Metanephros (tissue), 1 donor: ENCODE data around the gene KRTAP4-7. TPM values are rescaled to one million over a fixed set of nuclear protein-coding genes. Genes with fewer than 3 reads are reported as not detected.

Experiments
- total RNA-seq: library from RNA; depleted of rRNA; stranded (reverse); fragments of >200 nt; gene quantifications from one replicate; pipeline ENCODE4 v1.2.3, GENCODE V29; 2014

The KRTAP4-7 gene
- total RNA-seq: not detected

GRCh38 chr17:41084100-41084856 lies at the start of gene KRTAP4-7:
TSS of gene KRTAP4-7 (plus strand) at chr17:41084150. CDS start at chr17:41084207, 57 bp downstream.

GRCh38 chr17:41034346-41034935 lies 49.5 kb upstream of the KRTAP4-7 start, which contains the start of gene KRTAP1-3:
TSS of gene KRTAP1-3 (minus strand) at chr17:41034874. CDS start at chr17:41034821, 53 bp downstream.

DNA sequence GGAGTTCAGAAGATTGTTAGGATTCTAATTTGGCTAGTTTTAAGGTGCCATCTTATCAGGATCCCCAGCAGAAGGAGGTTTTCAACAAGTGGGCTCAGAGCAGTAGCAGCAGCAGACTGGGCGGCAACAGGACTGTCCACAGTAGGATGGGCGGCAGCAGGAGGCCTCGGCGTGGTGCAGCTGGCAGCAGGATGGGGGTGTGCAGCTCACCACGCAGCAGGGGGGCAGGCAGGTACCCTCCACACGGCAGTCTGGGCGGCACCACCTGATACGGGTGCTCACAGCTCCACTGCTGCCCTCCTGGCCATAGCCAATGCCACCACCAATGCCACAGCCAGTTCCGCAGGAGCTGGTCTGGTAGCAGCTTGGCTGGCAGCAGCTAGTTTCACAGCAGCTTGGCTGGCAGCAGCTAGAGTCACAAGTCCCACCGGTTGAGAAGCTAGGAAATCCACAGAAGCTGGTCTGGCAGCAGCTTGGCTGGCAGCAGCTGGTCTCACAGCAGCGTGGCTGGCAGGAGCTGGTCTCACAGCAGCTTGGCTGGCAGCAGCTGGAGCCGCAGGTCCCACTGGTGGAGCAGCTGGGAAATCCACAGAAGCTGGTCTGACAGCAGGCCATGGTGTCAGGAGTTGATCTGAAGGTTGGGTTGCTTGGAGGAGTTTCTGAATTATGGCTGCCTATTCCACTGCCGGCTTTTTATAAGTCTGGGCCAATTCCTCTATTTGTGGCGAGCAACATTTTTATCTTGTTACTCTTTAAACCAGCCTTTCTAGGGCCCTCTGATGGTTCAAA lies 43.0 kb upstream of the KRTAP4-7 start, which contains the start of gene KRTAP1-1:
TSS of gene KRTAP1-1 (minus strand) at position 668 of the 789 bp plus-strand sequence. CDS start at position 615, 53 bp downstream.

GRCh38 chr17:41046735-41047465 lies 37.0 kb upstream of the KRTAP4-7 start, which contains the start of gene KRTAP2-1:
TSS of gene KRTAP2-1 (minus strand) at chr17:41047316. CDS start at chr17:41047267, 49 bp downstream.

DNA sequence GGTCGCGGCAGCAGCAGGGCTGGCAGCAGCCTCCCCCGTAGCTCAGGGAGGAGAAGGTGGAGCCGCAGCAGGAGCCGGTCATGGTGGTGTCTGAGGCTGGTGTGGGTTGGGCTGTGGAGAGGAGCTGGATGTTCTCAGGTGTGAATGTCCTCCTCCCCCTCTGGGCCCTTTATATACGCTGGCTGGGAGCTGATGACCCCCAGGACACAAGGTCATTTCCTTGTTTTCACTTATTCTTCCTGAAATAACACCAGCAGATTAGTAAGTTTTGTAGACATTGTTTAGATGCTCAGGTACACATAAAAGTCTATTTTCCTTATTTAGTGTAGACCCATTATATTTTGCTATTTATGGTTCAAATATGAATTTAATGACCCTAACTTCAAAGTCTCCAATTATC lies 28.8 kb upstream of the KRTAP4-7 start, which contains the start of gene KRTAP2-2:
TSS of gene KRTAP2-2 (minus strand) at position 101 of the 400 bp plus-strand sequence. CDS start at position 82, 19 bp downstream.

GRCh38 chr17:41060052-41060604 lies 23.8 kb upstream of the KRTAP4-7 start, which contains the start of gene KRTAP2-3:
TSS of gene KRTAP2-3 (minus strand) at chr17:41060114. CDS start at chr17:41060050, 64 bp downstream.

GRCh38 chr17:41065829-41066624 lies 17.9 kb upstream of the KRTAP4-7 start, which contains the start of gene KRTAP2-4:
TSS of gene KRTAP2-4 (minus strand) at chr17:41065879. CDS start at chr17:41065845, 34 bp downstream.

DNA sequence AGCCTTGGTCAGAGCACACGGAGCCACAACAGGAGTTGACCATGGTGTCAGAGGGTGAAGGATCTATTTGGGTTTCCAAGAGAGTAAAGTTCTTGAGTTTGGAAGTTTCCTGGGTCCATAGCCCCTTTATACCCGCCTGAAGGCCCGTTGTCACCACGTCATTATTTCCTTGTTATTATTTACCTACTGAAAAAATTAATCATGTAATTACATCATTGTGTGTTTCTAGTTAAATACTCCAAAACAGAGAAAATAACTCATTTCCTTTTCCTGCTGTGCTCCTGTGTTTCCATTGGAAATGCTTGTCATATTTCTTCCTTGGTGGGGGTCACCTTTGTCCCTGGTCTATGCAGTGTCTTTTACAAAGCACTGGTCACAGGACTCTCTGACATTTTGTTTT lies 14.1 kb downstream of the KRTAP4-7 start, which contains the start of gene KRTAP4-8:
TSS of gene KRTAP4-8 (minus strand) at position 101 of the 400 bp plus-strand sequence. CDS start at position 43, 58 bp downstream.

GRCh38 chr17:41101586-41102259 lies 17.8 kb downstream of the KRTAP4-7 start, which contains the start of gene KRTAP4-16:
TSS of gene KRTAP4-16 (minus strand) at chr17:41102209. CDS start at chr17:41102209, 0 bp downstream.

DNA sequence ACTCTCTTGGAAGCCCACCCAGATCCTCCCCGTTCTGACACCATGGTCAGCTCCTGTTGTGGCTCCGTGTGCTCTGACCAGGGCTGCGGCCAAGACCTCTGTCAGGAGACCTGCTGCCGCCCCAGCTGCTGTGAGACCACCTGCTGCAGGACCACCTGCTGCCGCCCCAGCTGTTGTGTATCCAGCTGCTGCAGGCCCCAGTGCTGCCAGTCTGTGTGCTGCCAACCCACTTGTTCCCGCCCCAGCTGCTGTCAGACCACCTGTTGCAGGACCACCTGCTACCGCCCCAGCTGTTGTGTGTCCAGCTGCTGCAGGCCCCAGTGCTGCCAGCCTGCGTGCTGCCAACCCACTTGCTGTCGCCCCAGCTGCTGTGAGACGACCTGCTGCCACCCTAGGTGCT lies 21.4 kb downstream of the KRTAP4-7 start, which contains the start of gene KRTAP4-9:
TSS of gene KRTAP4-9 (plus strand) at position 43 of the 400 bp plus-strand sequence. CDS start at position 43, 0 bp downstream.

DNA sequence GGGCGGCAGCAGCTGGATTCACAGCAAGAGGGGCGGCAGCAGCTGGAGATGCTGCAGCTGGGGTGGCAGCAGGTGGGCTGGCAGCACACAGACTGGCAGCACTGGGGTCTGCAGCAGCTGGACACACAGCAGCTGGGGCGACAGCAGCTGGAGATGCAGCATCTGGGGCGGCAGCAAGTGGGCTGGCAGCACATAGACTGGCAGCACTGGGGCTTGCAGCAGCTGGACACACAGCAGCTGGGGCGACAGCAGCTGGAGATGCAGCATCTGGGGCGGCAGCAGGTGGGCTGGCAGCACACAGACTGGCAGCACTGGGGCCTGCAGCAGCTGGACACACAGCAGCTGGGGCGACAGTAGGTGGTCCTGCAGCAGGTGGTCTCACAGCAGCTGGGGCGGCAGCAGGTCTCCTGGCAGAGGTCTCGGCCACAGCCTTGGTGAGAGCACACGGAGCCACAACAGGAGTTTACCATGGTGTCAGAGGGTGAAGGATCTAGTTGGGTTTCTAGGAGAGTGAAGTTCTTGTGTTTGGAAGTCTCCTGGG lies 34.0 kb downstream of the KRTAP4-7 start, which contains the start of gene KRTAP4-11:
TSS of gene KRTAP4-11 (minus strand) at position 528 of the 541 bp plus-strand sequence. CDS start at position 470, 58 bp downstream.

DNA sequence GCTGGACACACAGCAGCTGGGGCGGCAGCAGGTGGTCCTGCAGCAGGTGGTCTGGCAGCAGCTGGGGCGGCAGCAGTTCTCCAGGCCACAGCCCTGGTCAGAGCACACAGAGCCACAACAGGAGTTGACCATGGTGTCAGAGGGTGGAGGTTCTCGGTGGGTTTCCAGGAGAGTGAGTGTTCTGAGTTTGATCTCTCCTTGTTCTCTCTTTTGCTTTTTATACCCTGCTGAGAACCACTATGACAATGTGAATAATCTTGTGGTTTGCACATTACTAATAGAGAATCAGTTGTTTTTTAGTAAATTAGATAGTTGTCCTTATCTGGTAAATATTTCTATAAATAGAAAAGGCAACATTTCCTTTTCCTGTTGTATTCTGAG lies 40.0 kb downstream of the KRTAP4-7 start, which contains the start of gene KRTAP4-12:
TSS of gene KRTAP4-12 (minus strand) at position 192 of the 381 bp plus-strand sequence. CDS start at position 132, 60 bp downstream.

Other genes with a start within 250 kb of the KRTAP4-7 start
- gene KRT12, start 216.9 kb upstream of the KRTAP4-7 start, total RNA-seq: not detected
- gene KRT20, start 198.9 kb upstream of the KRTAP4-7 start, total RNA-seq: 0.23 TPM
- 1.3 TPM for gene KRT23, start 146.5 kb upstream of the KRTAP4-7 start, total RNA-seq
- 0.18 TPM for gene KRT39, start 117.2 kb upstream of the KRTAP4-7 start, total RNA-seq
- 0.23 TPM for gene KRT40, start 99.8 kb upstream of the KRTAP4-7 start, total RNA-seq
- gene KRTAP3-3, start 90.0 kb upstream of the KRTAP4-7 start, total RNA-seq: not detected
- not detected for gene KRTAP3-2, start 84.2 kb upstream of the KRTAP4-7 start, total RNA-seq
- not detected for gene KRTAP3-1, start 75.0 kb upstream of the KRTAP4-7 start, total RNA-seq
- not detected for gene KRTAP1-5, start 56.9 kb upstream of the KRTAP4-7 start, total RNA-seq
- not detected for gene KRTAP1-4, start 54.0 kb upstream of the KRTAP4-7 start, total RNA-seq
- not detected for gene KRTAP1-3, start 49.3 kb upstream of the KRTAP4-7 start, total RNA-seq
- gene KRTAP1-1, start 42.7 kb upstream of the KRTAP4-7 start, total RNA-seq: not detected
- not detected for gene KRTAP2-1, start 36.8 kb upstream of the KRTAP4-7 start, total RNA-seq
- not detected for gene KRTAP2-2, start 28.9 kb upstream of the KRTAP4-7 start, total RNA-seq
- not detected for gene KRTAP2-3, start 24.0 kb upstream of the KRTAP4-7 start, total RNA-seq
- gene KRTAP2-4, start 18.3 kb upstream of the KRTAP4-7 start, total RNA-seq: not detected
- gene KRTAP4-8, start 14.0 kb downstream of the KRTAP4-7 start, total RNA-seq: not detected
- not detected for gene KRTAP4-16, start 18.1 kb downstream of the KRTAP4-7 start, total RNA-seq
- not detected for gene KRTAP4-9, start 21.2 kb downstream of the KRTAP4-7 start, total RNA-seq
- gene KRTAP4-11, start 34.2 kb downstream of the KRTAP4-7 start, total RNA-seq: not detected
- gene KRTAP4-12, start 40.0 kb downstream of the KRTAP4-7 start, total RNA-seq: not detected
- gene KRTAP4-6, start 56.4 kb downstream of the KRTAP4-7 start, total RNA-seq: not detected
- gene KRTAP4-5, start 65.7 kb downstream of the KRTAP4-7 start, total RNA-seq: not detected
- gene KRTAP4-4, start 76.6 kb downstream of the KRTAP4-7 start, total RNA-seq: not detected
- gene KRTAP4-3, start 84.1 kb downstream of the KRTAP4-7 start, total RNA-seq: not detected
- not detected for gene KRTAP4-2, start 94.1 kb downstream of the KRTAP4-7 start, total RNA-seq
- not detected for gene KRTAP4-1, start 100.8 kb downstream of the KRTAP4-7 start, total RNA-seq
- not detected for gene KRTAP9-1, start 105.7 kb downstream of the KRTAP4-7 start, total RNA-seq
- not detected for gene KRTAP9-2, start 142.5 kb downstream of the KRTAP4-7 start, total RNA-seq
- gene KRTAP9-3, start 148.3 kb downstream of the KRTAP4-7 start, total RNA-seq: not detected
- not detected for gene KRTAP9-8, start 153.8 kb downstream of the KRTAP4-7 start, total RNA-seq
- not detected for gene KRTAP9-4, start 165.5 kb downstream of the KRTAP4-7 start, total RNA-seq
- gene KRTAP9-9, start 171.2 kb downstream of the KRTAP4-7 start, total RNA-seq: not detected
- not detected for gene KRTAP9-6, start 181.2 kb downstream of the KRTAP4-7 start, total RNA-seq
- not detected for gene KRTAP9-7, start 191.5 kb downstream of the KRTAP4-7 start, total RNA-seq
- not detected for gene KRTAP29-1, start 218.7 kb downstream of the KRTAP4-7 start, total RNA-seq
- gene KRTAP16-1, start 225.2 kb downstream of the KRTAP4-7 start, total RNA-seq: not detected
- not detected for gene KRTAP17-1, start 231.6 kb downstream of the KRTAP4-7 start, total RNA-seq